HepG2 (cell line): Measurements from ENCODE around the gene CCNI2. TPM values are rescaled to one million over a fixed set of nuclear protein-coding genes. Genes with fewer than 3 reads are reported as not detected.

Experiments
- CCDC6 ChIP-seq: sonication (generic); formaldehyde crosslinking; IDR thresholded peaks from 2 replicates; pipeline ENCODE4 v1.8.1; 2022; ENCODE audit warnings: mild to moderate bottlenecking, missing genetic modification reagents, moderate library complexity
- DBP ChIP-seq: sonication (generic); formaldehyde crosslinking; IDR thresholded peaks from 2 replicates; pipeline ENCODE4 v1.4.0; 2020; ENCODE audit warnings: missing genetic modification reagents; ENCODE audit errors: not compliant biosample characterization
- ESRRA ChIP-seq: sonication (generic); formaldehyde crosslinking; IDR thresholded peaks from 2 replicates; pipeline ENCODE4 v1.5.1; 2020; ENCODE audit warnings: mild to moderate bottlenecking, low read depth, missing genetic modification reagents
- HDAC2 ChIP-seq: sonication (generic); formaldehyde crosslinking; IDR thresholded peaks from 2 replicates; pipeline ENCODE4 v1.4.0; 2020; ENCODE audit warnings: missing genetic modification reagents
- HOMEZ ChIP-seq: IDR thresholded peaks from 2 replicates; pipeline ENCODE4 v1.6.1; 2016; ENCODE audit warnings: low read depth
- IRF9 ChIP-seq: sonication (generic); formaldehyde crosslinking; IDR thresholded peaks from 2 replicates; pipeline ENCODE4 v1.8.0; 2022; ENCODE audit warnings: missing genetic modification reagents, mild to moderate bottlenecking, borderline replicate concordance
- MAFG ChIP-seq: sonication (generic); formaldehyde crosslinking; IDR thresholded peaks from 2 replicates; pipeline ENCODE4 v1.5.1; 2020; ENCODE audit warnings: mild to moderate bottlenecking, missing genetic modification reagents
- PAWR ChIP-seq: sonication (generic); formaldehyde crosslinking; IDR thresholded peaks from 2 replicates; pipeline ENCODE4 v1.4.0; 2020; ENCODE audit warnings: missing genetic modification reagents, mild to moderate bottlenecking, borderline replicate concordance
- POGZ ChIP-seq: sonication (generic); formaldehyde crosslinking; IDR thresholded peaks from 2 replicates; pipeline ENCODE4 v1.4.0; 2020; ENCODE audit warnings: mild to moderate bottlenecking, missing genetic modification reagents
- RFX3 ChIP-seq: IDR thresholded peaks from 2 replicates; pipeline ENCODE4 v1.6.1; 2016; ENCODE audit warnings: missing biosample characterization, missing genetic modification reagents
- SALL1 ChIP-seq: sonication (generic); formaldehyde crosslinking; IDR thresholded peaks from 2 replicates; pipeline ENCODE4 v1.8.0; 2022; ENCODE audit warnings: mild to moderate bottlenecking, missing genetic modification reagents
- TBX2 ChIP-seq: sonication (generic); formaldehyde crosslinking; IDR thresholded peaks from 2 replicates; pipeline ENCODE4 v1.5.0; 2020; ENCODE audit warnings: missing genetic modification reagents, mild to moderate bottlenecking, borderline replicate concordance
- TCF7L2 ChIP-seq: IDR thresholded peaks from 2 replicates; pipeline ENCODE4 v1.6.1; 2011; ENCODE audit warnings: mild to moderate bottlenecking, low read depth, low read length, moderate library complexity
- ZMYM4 ChIP-seq: sonication (generic); formaldehyde crosslinking; IDR thresholded peaks from 2 replicates; pipeline ENCODE4 v1.8.1; 2023; ENCODE audit warnings: mild to moderate bottlenecking, missing genetic modification reagents
- ZNF20 ChIP-seq: sonication (generic); formaldehyde crosslinking; IDR thresholded peaks from 2 replicates; pipeline ENCODE4 v1.4.0; 2020; ENCODE audit warnings: mild to moderate bottlenecking, moderate library complexity, missing genetic modification reagents
- ZNF343 ChIP-seq: sonication (generic); formaldehyde crosslinking; IDR thresholded peaks from 2 replicates; pipeline ENCODE4 v1.4.0; 2020; ENCODE audit warnings: mild to moderate bottlenecking, missing genetic modification reagents
- ZNF510 ChIP-seq: sonication (generic); formaldehyde crosslinking; IDR thresholded peaks from 2 replicates; pipeline ENCODE4 v1.4.0; 2020; ENCODE audit warnings: low read depth, mild to moderate bottlenecking, missing genetic modification reagents
- ZNF687 ChIP-seq: sonication (generic); formaldehyde crosslinking; IDR thresholded peaks from 2 replicates; pipeline ENCODE4 v1.5.1; 2020; ENCODE audit warnings: mild to moderate bottlenecking, missing genetic modification reagents, moderate library complexity
- ZNF768 ChIP-seq: sonication (generic); formaldehyde crosslinking; IDR thresholded peaks from 2 replicates; pipeline ENCODE4 v1.4.0; 2020; ENCODE audit warnings: missing genetic modification reagents
- ZNF782 ChIP-seq: sonication (generic); formaldehyde crosslinking; IDR thresholded peaks from 2 replicates; pipeline ENCODE4 v1.4.0; 2020; ENCODE audit warnings: missing genetic modification reagents, mild to moderate bottlenecking, borderline replicate concordance
- ZNF883 ChIP-seq: sonication (generic); formaldehyde crosslinking; IDR thresholded peaks from 2 replicates; pipeline ENCODE4 v1.5.1; 2020; ENCODE audit warnings: mild to moderate bottlenecking, missing genetic modification reagents; ENCODE audit errors: not compliant biosample characterization
- polyA plus RNA-seq, 8 experiments: library from polyadenylated mRNA; depleted of rRNA in 3 of 8; stranded (reverse) in 7 of 8; unstranded in 1 of 8; fragments of >200 nt; fragmentation: Illumina TruSeq in 4 of 8; extraction: Trizol in 4 of 8; gene quantifications; 2 replicates each; pipeline versions ENCODE4 v1.2.1 to v1.2.3, GENCODE V29; 2011 to 2016; ENCODE audit warnings: low read depth in 4 of 8, missing spikeins in 1 of 8, mixed read lengths in 1 of 8; ENCODE audit not compliant: insufficient read depth in 1 of 8
- total RNA-seq, 5 experiments: library from RNA; depleted of rRNA; stranded (reverse); fragments of >200 nt; fragmentation: Illumina TruSeq; extraction: Trizol; gene quantifications; 2 replicates each; pipeline ENCODE4 v1.2.3, GENCODE V29; 2016; ENCODE audit warnings: low read depth in 1 of 5

CCNI2 gene
- total and polyA plus RNA-seq, 2 of the 13 experiments (the other 11 are each of a cell fraction or from before 2014, with no cell fraction given) = not detected

- peak; percentile 15; the same call in 1 of the 2 replicates for TF ChIP-seq POGZ (CRISPR knock-in tag)
- peak; percentile 69; the same call in 1 of the 2 replicates for TF ChIP-seq TBX2 (CRISPR knock-in tag)
- TF ChIP-seq ZNF20 (CRISPR knock-in tag) = no peak
- TF ChIP-seq HOMEZ (CRISPR knock-in tag) = peak; percentile 21; the same call in 1 of the 2 replicates
- no peak for TF ChIP-seq TCF7L2
- TF ChIP-seq RFX3 (CRISPR knock-in tag) = peak; percentile 67
- peak; percentile 29; the same call in 1 of the 2 replicates for TF ChIP-seq ESRRA (CRISPR knock-in tag)
- TF ChIP-seq ZNF768 (CRISPR knock-in tag) = peak; percentile 61; the same call in 1 of the 2 replicates
- peak; percentile 86 for TF ChIP-seq SALL1 (CRISPR knock-in tag)
- peak; percentile 64; the same call in 1 of the 2 replicates for TF ChIP-seq ZMYM4
- TF ChIP-seq DBP (CRISPR knock-in tag) = peak; percentile 37
- peak; percentile 54 for TF ChIP-seq ZNF883 (CRISPR knock-in tag)
- TF ChIP-seq HDAC2 (CRISPR knock-in tag) = no peak
- peak; percentile 60; the same call in 1 of the 2 replicates for TF ChIP-seq IRF9 (CRISPR knock-in tag)
- 0 out of 2 replicates have a peak, but pooled peaks have one; percentile 37 for TF ChIP-seq ZNF510 (CRISPR knock-in tag)
- TF ChIP-seq PAWR (CRISPR knock-in tag) = 0 out of 2 replicates have a peak, but pooled peaks have one; percentile 42
- peak; percentile 45; the same call in 1 of the 2 replicates for TF ChIP-seq ZNF782 (CRISPR knock-in tag)
- TF ChIP-seq MAFG (CRISPR knock-in tag) = no peak
- no peak for TF ChIP-seq CCDC6 (CRISPR knock-in tag)
- TF ChIP-seq ZNF687 (CRISPR knock-in tag) = peak; percentile 93
- peak; percentile 51; the same call in 1 of the 2 replicates for TF ChIP-seq ZNF343
These were observed 10.1 kb upstream of the CCNI2 start, which contains the start of gene KIF3A (continued) for GRCh38 chr5:132736853-132737833.
